Endothelial cell of umbilical vein (primary cell): Measurements from ENCODE around the gene AMIGO3. TPM values are rescaled to one million over a fixed set of nuclear protein-coding genes. Genes with fewer than 3 reads are reported as not detected.
"Not testable (repeated sequence)": the region's sequence is repeated elsewhere in the genome, so short reads cannot be mapped to it uniquely, and the experiment has no call there.

Source experiments
- BruUV-seq: library from RNA; stranded (reverse); fragments of 400-500 nt; replicated peaks from 2 replicates; lab custom pipeline; 2021; lab: Mats Ljungman, UMichigan
- CTCF ChIA-PET: fragments of 300-600, 350-600 bp; sonication (Branson Sonifier 250); formaldehyde crosslinking; loops from one replicate; lab custom pipeline; 2021; ENCODE audit warnings: antibody characterized with exemption, inconsistent platforms; lab: Charles Lee
- POLR2A ChIA-PET: fragments of 300-600, 350-600 bp; sonication (Branson Sonifier 250); formaldehyde crosslinking; loops from one replicate; lab custom pipeline; 2021; ENCODE audit warnings: antibody characterized with exemption, inconsistent platforms; lab: Charles Lee
- DNase-seq: peaks from one replicate; pipeline ENCODE4 v3.0.0-alpha.2; 2011; ENCODE audit warnings: low read depth, low spot score
- FAIRE-seq: peaks from 2 replicates; lab custom pipeline; 2011; peaks lifted over from hg19 to GRCh38; lab: Jason Lieb, UNC
- H2AFZ ChIP-seq: 2 replicates; pipeline ENCODE4 v1.6.0; 2012; ENCODE audit warnings: low read depth, low read length, control low read depth, inconsistent platforms
- H3K27ac ChIP-seq: 2 replicates; pipeline ENCODE4 v1.5.1; 2011; ENCODE audit warnings: low read depth, mild to moderate bottlenecking, control low read depth, low read length, moderate library complexity; ENCODE audit not compliant: insufficient read depth
- H3K27me3 ChIP-seq, 2 experiments: 2 replicates each; pipeline versions ENCODE4 v1.6.0 to v1.6.1; 2011; ENCODE audit warnings: low read length in 2 of 2, mixed read lengths in 1 of 2; ENCODE audit not compliant: control insufficient read depth in 2 of 2, insufficient read depth in 2 of 2
- H3K36me3 ChIP-seq, 2 experiments: 2 replicates in 1 of 2; 3 replicates in 1 of 2; pipeline ENCODE4 v1.5.1; 2011; ENCODE audit warnings: low read length in 2 of 2, mild to moderate bottlenecking in 1 of 2, moderate library complexity in 1 of 2; ENCODE audit not compliant: control insufficient read depth in 2 of 2, insufficient read depth in 2 of 2; ENCODE audit errors: extremely low read depth in 1 of 2
- H3K4me1 ChIP-seq: 3 replicates; pipeline ENCODE4 v1.5.1; 2011; ENCODE audit warnings: mild to moderate bottlenecking, low read length; ENCODE audit not compliant: control insufficient read depth, insufficient read depth; ENCODE audit errors: extremely low read depth
- H3K4me2 ChIP-seq: 2 replicates; pipeline ENCODE4 v1.6.1; 2011; ENCODE audit warnings: low read length, control low read depth, mixed read lengths; ENCODE audit not compliant: insufficient read depth
- H3K4me3 ChIP-seq, 3 experiments: fragments of 200-600 bp in 1 of 3; sonication (generic), shearing (Covaris generic) in 1 of 3; replicated peaks in 1 of 3; 2 replicates each; pipeline ENCODE4 v1.5.1; 2011 to 2016; ENCODE audit warnings: control low read depth in 3 of 3, low read length in 3 of 3, mild to moderate bottlenecking in 2 of 3, inconsistent platforms in 1 of 3, low read depth in 1 of 3, moderate library complexity in 1 of 3; ENCODE audit not compliant: insufficient read depth in 1 of 3
- H3K79me2 ChIP-seq: 2 replicates; pipeline ENCODE4 v1.6.0; 2012; ENCODE audit warnings: low read length, inconsistent platforms; ENCODE audit not compliant: control insufficient read depth, insufficient read depth
- H3K9ac ChIP-seq: replicated peaks from 2 replicates; pipeline ENCODE3; 2011; ENCODE audit warnings: low read length, control low read depth; ENCODE audit not compliant: insufficient read depth; ENCODE audit errors: extremely low read depth
- H3K9me1 ChIP-seq: replicated peaks from 3 replicates; pipeline ENCODE4 v1.6.0; 2011; ENCODE audit warnings: mild to moderate bottlenecking, low read length; ENCODE audit not compliant: control insufficient read depth, insufficient read depth; ENCODE audit errors: extremely low read depth
- H3K9me3 ChIP-seq: replicated peaks from 2 replicates; pipeline ENCODE4 v1.5.1; 2012; ENCODE audit warnings: low read length, inconsistent platforms; ENCODE audit not compliant: control insufficient read depth, insufficient read depth
- H4K20me1 ChIP-seq: replicated peaks from 2 replicates; pipeline ENCODE3; 2011; ENCODE audit warnings: mild to moderate bottlenecking, low read length; ENCODE audit not compliant: control insufficient read depth, insufficient read depth; ENCODE audit errors: extremely low read depth
- CTCF ChIP-seq, 2 donors: IDR thresholded peaks; 1 replicate in 1 of 2; 2 replicates in 1 of 2; pipeline ENCODE4 v1.5.1; 2011; ENCODE audit warnings: low read length in 2 of 2, mild to moderate bottlenecking in 2 of 2, moderate library complexity in 2 of 2, control low read depth in 1 of 2, inconsistent platforms in 1 of 2, low read depth in 1 of 2; ENCODE audit not compliant: insufficient read depth in 1 of 2; ENCODE audit errors: extremely low read depth in 1 of 2
- EZH2 ChIP-seq: IDR thresholded peaks from 2 replicates; pipeline ENCODE4 v1.6.1; 2012; ENCODE audit warnings: borderline replicate concordance, low read depth, mild to moderate bottlenecking, moderate library complexity, low read length, inconsistent platforms; ENCODE audit not compliant: severe bottlenecking
- FOS ChIP-seq: IDR thresholded peaks from 2 replicates; pipeline ENCODE4 v1.6.1; 2011; ENCODE audit warnings: mild to moderate bottlenecking, low read length, moderate library complexity, borderline replicate concordance; ENCODE audit not compliant: insufficient read depth
- GATA2 ChIP-seq: IDR thresholded peaks from 2 replicates; pipeline ENCODE4 v1.7.0; 2011; ENCODE audit warnings: low read depth, mild to moderate bottlenecking, moderate library complexity, mixed read lengths, low read length; ENCODE audit not compliant: insufficient read length, insufficient read depth
- JUN ChIP-seq: IDR thresholded peaks from 2 replicates; pipeline ENCODE4 v1.6.1; 2011; ENCODE audit warnings: borderline replicate concordance, low read depth; ENCODE audit not compliant: insufficient read length, insufficient read depth
- MAX ChIP-seq: IDR thresholded peaks from 2 replicates; pipeline ENCODE4 v1.6.1; 2011; ENCODE audit not compliant: insufficient read depth, insufficient read length
- MYC ChIP-seq: IDR thresholded peaks from one replicate; pipeline ENCODE4 v1.6.1; 2011; ENCODE audit warnings: mild to moderate bottlenecking, low read depth, low read length
- POLR2A ChIP-seq: IDR thresholded peaks from 2 replicates; pipeline ENCODE4 v1.6.1; 2012; ENCODE audit warnings: low read depth, mild to moderate bottlenecking, control low read depth, low read length
- POLR2AphosphoS5 ChIP-seq: IDR thresholded peaks from 2 replicates; pipeline ENCODE4 v1.6.1; 2012; ENCODE audit warnings: low read depth, mild to moderate bottlenecking, control low read depth, low read length, moderate library complexity; ENCODE audit not compliant: insufficient read depth
- dilution Hi-C: fragments of 300-500 bp; cut with MboI; formaldehyde crosslinking; loops from one replicate; pipeline ENCODE4 v1.15.0; 2019; ENCODE audit warnings: low sequenced_read_pairs; ENCODE audit not compliant: extremely low pct_ligation_motif_present
- intact Hi-C: fragments of 100-400 bp; cut with micrococcal nuclease; formaldehyde crosslinking; loops from one replicate; pipeline ENCODE4 v1.10.0; 2022
- polyA plus RNA-seq, 4 experiments: library from polyadenylated mRNA; depleted of rRNA in 3 of 4; stranded (reverse) in 3 of 4; unstranded in 1 of 4; fragments of >200 nt; gene quantifications; 2 replicates each; pipeline versions ENCODE4 v1.2.1 to v1.2.3, GENCODE V29; 2011 to 2012; ENCODE audit warnings: missing spikeins in 1 of 4
- total RNA-seq: library from RNA; stranded (reverse); gene quantifications from 2 replicates; pipeline ENCODE4 v1.2.3, GENCODE V29; 2021

AMIGO3 gene
- total and polyA plus RNA-seq, 2 donors (not counting 3 experiments of a cell fraction or from before 2014, with no cell fraction given), result 0.21 TPM; not detected in 1

- H4K20me1 ChIP-seq, result no peaks in the 10 kb centered on the region
- ChIA-PET POLR2A (no interaction called here), CTCF (interaction anchor here (1.0 kb wide), 1 partner anchor 150 kb away, joined by 4 read pairs; no protein-coding TSS in a partner anchor)
- peak within 1 kb of the TSS; percentile 65 to 99 (median 81) for H3K4me3 ChIP-seq
- peak within 1 kb of the TSS; percentile 85 for H3K9ac ChIP-seq
- peak within 1 kb of the TSS; percentile 20 for H3K27ac ChIP-seq
- no peaks in the 10 kb centered on the region for H3K9me1 ChIP-seq
- TSS peak; percentile 91 for BruUV-seq
- H3K4me1 ChIP-seq, result peaks cover 9% of the 10 kb centered on the region
- H2AFZ ChIP-seq, result peak within 1 kb of the TSS; percentile 92
- intact Hi-C loops (loop anchor here (1.0 kb wide), 1 partner anchor 15 kb away; the partner anchor contains the start of gene APEH), dilution Hi-C loops (no loop called here)
- no peaks in the 10 kb centered on the region for H3K36me3 ChIP-seq
- H3K9me3 ChIP-seq, result no peaks in the 10 kb centered on the region
- peak; percentile 89 for FAIRE-seq
- H3K4me2 ChIP-seq, result peak within 1 kb of the TSS; percentile 94
- TF ChIP-seq FOS (no peak), GATA2 (no peak), JUN (no peak), EZH2 (no peak), CTCF (IDR thresholded peaks at IDR 0.05; ENCODE audit: extremely low read depth in 1 of 2, insufficient read depth in 1 of 2, low read depth in 1 of 2, low read length in 2 of 2) (peak; percentile 9 to 41), MYC (no peak), POLR2A (peak; percentile 64), MAX (no peak), POLR2AphosphoS5 (peak; percentile 87)
- peaks cover 0 to 2% of the 10 kb centered on the region in 2 experiments for H3K27me3 ChIP-seq
- H3K79me2 ChIP-seq, result peaks cover 8% of the 10 kb centered on the region
- peak; percentile 92 for DNase-seq
Measured at GRCh38 chr3:49689046-49689907, 30.2 kb downstream of the AMIGO3 start, which contains the start of the genes MST1 and RNF123. Gene MST1 (minus strand): TSS chr3:49689474. CDS start chr3:49688691, 783 bp downstream. Gene RNF123 (plus strand): TSS chr3:49689557. CDS start chr3:49691166, 1,609 bp downstream.

GRCh38 chr3:49688338-49689045 lies 31.0 kb downstream of the AMIGO3 start:
- intact Hi-C loops, result loop anchor here (1.0 kb wide), 1 partner anchor 14 kb away; the partner anchor contains the start of gene APEH
- FAIRE-seq, result not testable (repeated sequence)
- H2AFZ ChIP-seq, result peak overlapping the region; percentile 92

More at GRCh38 chr3:49688338-49689045, 31.0 kb downstream of the AMIGO3 start:
- DNase-seq, dilution Hi-C loops, H3K9me1 ChIP-seq, H4K20me1 ChIP-seq, BruUV-seq, H3K36me3 ChIP-seq, H3K9me3 ChIP-seq, CTCF ChIA-PET, H3K27me3 ChIP-seq, H3K79me2 ChIP-seq, H3K27ac ChIP-seq, H3K4me1 ChIP-seq, POLR2A ChIA-PET, H3K9ac ChIP-seq: not testable (repeated sequence)
- Histone ChIP-seq H3K4me3 (peak overlapping the region in 1 of 3 experiments; percentile 81), H3K4me2 (peak overlapping the region; percentile 70)
